Activated gamma-delta T cell (primary cell): ENCODE measurements around the gene NANOGP8.
"Not testable (repeated sequence)": the region's sequence is repeated elsewhere in the genome, so short reads cannot be mapped to it uniquely, and the experiment has no call there.

Source experiments
- DNase-seq: peaks from one replicate; lab custom pipeline; 2025; lab: John Stamatoyannopoulos, UW
- total RNA-seq, 2 donors: gene quantifications; one replicate each; lab custom pipeline; 2026; lab: John Stamatoyannopoulos, UW

NANOGP8 gene
- total RNA-seq: 0 to 0.04 reads per million in 2 donors

GRCh38 chr15:35085176-35085919 is at the start of gene NANOGP8:
NANOGP8 (minus strand) TSS chr15:35085295; CDS start chr15:35085110, 185 bp downstream.
- DNase-seq: not testable (repeated sequence)

GRCh38 chr15:35134299-35134698 is 49.2 kb upstream of the NANOGP8 start:
- DNase-seq: no peak

- DNase-seq: no peak
Observed at GRCh38 chr15:35130245-35130644, 45.1 kb upstream of the NANOGP8 start.

GRCh38 chr15:35129361-35129760 is 44.3 kb upstream of the NANOGP8 start:
- DNase-seq: no peak

GRCh38 chr15:35127717-35128116 is 42.6 kb upstream of the NANOGP8 start:
- no peak for DNase-seq

- no peak for DNase-seq
Observed at GRCh38 chr15:35126236-35126635, 41.1 kb upstream of the NANOGP8 start.

GRCh38 chr15:35123743-35124142 is 38.6 kb upstream of the NANOGP8 start:
- no peak for DNase-seq

- DNase-seq: no peak
Observed at GRCh38 chr15:35121611-35122359, 36.7 kb upstream of the NANOGP8 start.

GRCh38 chr15:35120173-35120572 is 35.1 kb upstream of the NANOGP8 start:
- no peak for DNase-seq

GRCh38 chr15:35118960-35119359 is 33.9 kb upstream of the NANOGP8 start:
- no peak for DNase-seq

GRCh38 chr15:35117543-35118265 is 32.6 kb upstream of the NANOGP8 start:
- DNase-seq: no peak

GRCh38 chr15:35115155-35115725 is 30.1 kb upstream of the NANOGP8 start:
- no peak for DNase-seq

- DNase-seq: no peak
Observed at GRCh38 chr15:35112346-35112745, 27.3 kb upstream of the NANOGP8 start.

GRCh38 chr15:35111861-35112260 is 26.8 kb upstream of the NANOGP8 start:
- DNase-seq: no peak

GRCh38 chr15:35108453-35108852 is 23.4 kb upstream of the NANOGP8 start:
- DNase-seq: no peak

- no peak for DNase-seq
Observed at GRCh38 chr15:35107561-35107960, 22.5 kb upstream of the NANOGP8 start.

GRCh38 chr15:35107122-35107521 is 22.0 kb upstream of the NANOGP8 start:
- no peak for DNase-seq

- no peak for DNase-seq
Observed at GRCh38 chr15:35104526-35105147, 19.5 kb upstream of the NANOGP8 start.

- no peak for DNase-seq
Observed at GRCh38 chr15:35102186-35102585, 17.1 kb upstream of the NANOGP8 start.

GRCh38 chr15:35101335-35101734 is 16.2 kb upstream of the NANOGP8 start:
- no peak for DNase-seq

GRCh38 chr15:35098737-35099136 is 13.6 kb upstream of the NANOGP8 start:
- DNase-seq: no peak

- DNase-seq: no peak
Observed at GRCh38 chr15:35095941-35096340, 10.8 kb upstream of the NANOGP8 start.
